ENCODE results near the gene PLA2G5. TPM values are rescaled to one million over a fixed set of nuclear protein-coding genes. Genes with fewer than 3 reads are reported as not detected.

PLA2G5 gene
- total and polyA plus RNA-seq, 2 of the 8 experiments (the other 6 are each of a cell fraction or from before 2014, with no cell fraction given): 0.05 TPM; not detected in 1

DNA sequence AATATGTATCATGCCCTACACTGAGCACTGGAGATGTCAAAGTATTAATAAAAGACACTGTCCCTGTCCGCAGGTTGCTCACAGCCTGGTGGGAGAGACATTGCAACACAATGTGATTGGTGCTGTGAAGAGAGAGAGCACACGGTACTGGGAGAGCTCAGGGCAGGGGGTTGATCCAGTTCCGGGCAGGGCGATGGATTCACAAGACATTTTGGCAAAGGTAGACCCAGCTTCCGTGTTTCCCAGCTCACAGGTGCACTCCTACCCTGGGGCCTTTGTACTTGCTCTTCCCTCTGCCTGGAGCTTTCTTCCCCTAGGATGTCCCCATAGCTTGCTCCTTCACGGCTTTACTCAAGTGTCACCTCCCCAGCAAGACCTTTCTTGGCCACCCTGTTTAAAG lies 1.4 kb downstream of the PLA2G5 start:
- no peak overlapping the region for H2BK15ac ChIP-seq (ENCODE audit: low read length)
- peak in 1 of 2 experiments; percentile 22 for DNase-seq (ENCODE audit: low read depth in 1 of 2, low spot score in 2 of 2)
- H3K18ac ChIP-seq (ENCODE audit: extremely low read depth, low read length): no peak overlapping the region
- H4K91ac ChIP-seq (replicated peaks; ENCODE audit: insufficient read length, low read length): no peak overlapping the region
- POLR2A ChIA-PET (ENCODE audit: partially characterized antibody): no interaction called here
- no peak overlapping the region for H4K5ac ChIP-seq (ENCODE audit: insufficient read length, low read depth, low read length)
- 91% methylated on average over 6 of the region's 6 CpGs; no CpG with 5 or more reads in 1 of the 2 experiments for WGBS, 2 experiments (ENCODE audit: extremely low coverage in 1 of 2, insufficient coverage in 1 of 2, insufficient read length in 1 of 2, insufficient replicate concordance in 2 of 2, low coverage in 1 of 2, low lambda C conversion rate in 2 of 2, missing lambda C conversion rate in 1 of 2)
- no peak overlapping the region for H4K8ac ChIP-seq (ENCODE audit: extremely low read depth, insufficient read depth, low read length)
- CTCF ChIA-PET (ENCODE audit: partially characterized antibody): interaction anchor here (0.9 to 1.8 kb wide), 2 partner anchors 97 to 153 kb away, joined by 3 to 7 read pairs; no protein-coding TSS in a partner anchor
- H2AFZ ChIP-seq (ENCODE audit: low read length): no peak overlapping the region
- no peak overlapping the region for H3K23ac ChIP-seq (ENCODE audit: insufficient read length)
- no peak overlapping the region for H3K56ac ChIP-seq (replicated peaks; ENCODE audit: insufficient read length, low read depth, low read length)
- FAIRE-seq: no peak
- H3K27me3 ChIP-seq (replicated peaks in 1 of 4; ENCODE audit: control insufficient read depth in 3 of 4, extremely low read depth in 1 of 4, insufficient read depth in 3 of 4, low read length in 3 of 4): no peaks in the 10 kb centered on the region
- H2AK5ac ChIP-seq (ENCODE audit: low read depth, low read length): no peak overlapping the region
- no peak overlapping the region for H3K4me3 ChIP-seq (ENCODE audit: extremely low read depth in 1 of 4, insufficient read depth in 2 of 4, low read depth in 3 of 4, low read length in 4 of 4)
- no peak overlapping the region for H3K9ac ChIP-seq (replicated peaks in 1 of 4; ENCODE audit: extremely low read depth in 1 of 4, low read depth in 3 of 4, low read length in 3 of 4)
- H3K79me1 ChIP-seq (ENCODE audit: low read depth, low read length): no peaks in the 10 kb centered on the region
- no peaks in the 10 kb centered on the region; a peak in 1 of 7 replicates for H3K4me1 ChIP-seq (replicated peaks in 1 of 4; ENCODE audit: control insufficient read depth in 3 of 4, insufficient read depth in 4 of 4, low read length in 3 of 4)
- H3K9me3 ChIP-seq (ENCODE audit: insufficient read depth in 2 of 2, low read depth in 1 of 2, low read length in 1 of 2): no peaks in the 10 kb centered on the region
- no peak overlapping the region for H2BK120ac ChIP-seq (replicated peaks; ENCODE audit: low read depth, low read length)
- TF ChIP-seq ATF3 (IDR thresholded peaks at IDR 0.05; ENCODE audit: insufficient read depth, low read depth, low read length) (no peak), HDAC2 (IDR thresholded peaks at IDR 0.05; ENCODE audit: borderline replicate concordance in 1 of 2, low read depth in 2 of 2, low read length in 2 of 2) (no peak), KDM4A (IDR thresholded peaks at IDR 0.05; ENCODE audit: low read depth, low read length, severe bottlenecking) (no peak), KDM1A (IDR thresholded peaks at IDR 0.05; ENCODE audit: borderline replicate concordance, low read length) (no peak)
- H3K27ac ChIP-seq (ENCODE audit: low read depth, low read length): no peak overlapping the region
- no peak overlapping the region for H3K14ac ChIP-seq (ENCODE audit: insufficient read length)
- H3K4ac ChIP-seq (replicated peaks; ENCODE audit: insufficient read length, low read depth, low read length): no peak overlapping the region
- no peak overlapping the region for H2BK5ac ChIP-seq (ENCODE audit: low read depth, low read length)
- no peaks in the 10 kb centered on the region for H3K79me2 ChIP-seq (ENCODE audit: control insufficient read depth in 1 of 2, insufficient read depth in 2 of 2, low read length in 2 of 2)
- no peak overlapping the region for H2BK20ac ChIP-seq (ENCODE audit: low read length)
- H3K4me2 ChIP-seq (ENCODE audit: insufficient read depth in 1 of 2, low read depth in 2 of 2, low read length in 2 of 2): no peak overlapping the region
- H3K23me2 ChIP-seq (ENCODE audit: low read depth, low read length): no peaks in the 10 kb centered on the region
- no peaks in the 10 kb centered on the region for H3K36me3 ChIP-seq (ENCODE audit: control insufficient read depth in 2 of 4, insufficient read depth in 4 of 4, low read length in 3 of 4)
- no peak overlapping the region for H2BK12ac ChIP-seq (ENCODE audit: low read depth, low read length)
- H4K20me1 ChIP-seq (replicated peaks in 1 of 2; ENCODE audit: control insufficient read depth in 1 of 2, insufficient read depth in 2 of 2, low read length in 2 of 2): no peaks in the 10 kb centered on the region
